ENCODE results near the gene GFOD1. TPM values are rescaled to one million over a fixed set of nuclear protein-coding genes. Genes with fewer than 3 reads are reported as not detected.

Gene GFOD1, protein sequence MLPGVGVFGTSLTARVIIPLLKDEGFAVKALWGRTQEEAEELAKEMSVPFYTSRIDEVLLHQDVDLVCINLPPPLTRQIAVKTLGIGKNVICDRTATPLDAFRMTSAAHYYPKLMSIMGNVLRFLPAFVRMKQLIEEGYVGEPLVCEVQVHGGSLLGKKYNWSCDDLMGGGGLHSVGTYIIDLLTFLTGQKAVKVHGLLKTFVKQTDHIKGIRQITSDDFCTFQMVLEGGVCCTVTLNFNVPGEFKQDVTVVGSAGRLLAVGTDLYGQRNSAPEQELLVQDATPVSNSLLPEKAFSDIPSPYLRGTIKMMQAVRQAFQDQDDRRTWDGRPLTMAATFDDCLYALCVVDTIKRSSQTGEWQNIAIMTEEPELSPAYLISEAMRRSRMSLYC
- total RNA-seq (2021): 0.68 and 1.2 TPM in 2 replicates
- Bru-seq, nascent RNA: percentile 35 among the genes with signal in this experiment
- BruChase-seq, experiment 1, labeled RNA remaining after a 2-hour chase: percentile 36 among the genes with signal in this experiment
- percentile 31 among the genes with signal in this experiment for BruChase-seq, experiment 2, labeled RNA remaining after a 6-hour chase
- long read RNA-seq: 0 reads

DNA sequence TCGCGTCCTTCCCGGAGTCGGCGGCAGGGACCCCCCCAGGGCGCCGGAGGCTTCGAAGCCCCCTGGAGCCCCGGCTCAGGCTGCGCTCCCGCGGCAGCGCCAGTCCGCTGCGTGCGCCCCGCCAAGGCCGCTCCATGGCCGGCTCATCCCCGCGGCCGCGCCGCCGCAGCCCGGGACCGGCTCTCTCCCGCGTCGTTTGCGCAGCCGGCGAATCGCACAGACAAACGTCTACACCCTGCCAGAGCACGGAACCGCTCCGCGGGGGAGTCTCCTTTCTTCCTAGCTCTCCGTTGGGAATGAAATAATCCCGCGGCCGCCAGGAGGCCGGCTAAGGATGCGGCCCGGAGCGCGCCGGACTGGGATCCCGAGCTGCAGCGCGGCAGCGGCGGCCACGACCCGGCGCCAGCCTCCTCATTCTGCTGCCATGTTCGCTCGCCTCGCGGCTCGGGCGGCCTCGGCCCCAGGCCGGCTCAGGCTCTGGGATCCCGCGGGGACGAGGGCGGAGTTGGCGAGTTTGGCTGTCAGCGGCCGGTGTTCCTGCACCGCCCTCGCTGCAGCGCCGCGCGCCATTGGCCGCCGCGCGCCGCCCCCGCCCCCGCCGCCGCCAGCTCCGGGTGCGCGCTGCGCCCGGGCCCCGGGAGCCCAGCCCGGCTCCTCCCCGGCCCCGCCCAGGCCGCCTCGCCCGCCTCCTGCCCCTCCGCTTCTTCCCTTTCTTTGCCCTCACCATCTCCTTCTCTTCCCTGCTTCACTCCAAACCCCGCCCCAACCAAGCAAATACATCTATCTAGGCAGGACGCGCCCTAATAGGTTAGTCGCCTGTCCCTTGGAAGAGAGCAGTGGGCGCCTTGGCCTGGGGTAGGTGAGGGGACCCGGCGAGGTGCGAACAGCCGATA lies at the start of gene GFOD1:
Gene GFOD1, minus strand, starts transcription at position 479 of the 893 bp plus-strand sequence. CDS start 710 bp downstream, outside the sequence.
- Histone ChIP-seq H3K79me2 (ENCODE audit: low read depth) (peaks cover 19% of the 10 kb centered on the region; the same call in 1 of the 2 replicates), H3K9me2 (ENCODE audit: insufficient read depth) (no peaks in the 10 kb centered on the region), H3K4me3 (peak within 1 kb of the TSS; percentile 68), H3F3A (ENCODE audit: insufficient read depth, low read depth) (no peaks in the 10 kb centered on the region), H4K20me1 (ENCODE audit: insufficient read depth) (no peaks in the 10 kb centered on the region), H3K36me3 (ENCODE audit: low read depth) (no peaks in the 10 kb centered on the region), H3K27ac (no peak within 1 kb of the TSS), H3K4me1 (replicated peaks; ENCODE audit: insufficient read depth) (0 out of 2 replicates have a peak, but pooled peaks cover 9% of the 10 kb centered on the region), H3K9me3 (ENCODE audit: insufficient read depth, low read depth) (no peaks in the 10 kb centered on the region), H3K4me2 (peak within 1 kb of the TSS; percentile 72), H3K27me3 (ENCODE audit: insufficient read depth, low read depth) (no peaks in the 10 kb centered on the region), H2AFZ (peak within 1 kb of the TSS; percentile 82)
- ChIA-PET CTCF (no interaction called here), POLR2A (ENCODE audit: unreplicated experiment) (interaction anchor here (0.6 kb wide), 1 partner anchor 132 kb away, joined by 7 read pairs; no protein-coding TSS in a partner anchor)
- DNase-seq: peak; percentile 46 to 84
- no TSS peak for BruUV-seq (replicated peaks)
- intact Hi-C loops (cut with micrococcal nuclease; ENCODE audit: unreplicated experiment): loop anchor here (5.0 kb wide), 1 partner anchor 85 kb away; the partner anchor contains the start of gene SIRT5
- TF ChIP-seq, protein P1, sequence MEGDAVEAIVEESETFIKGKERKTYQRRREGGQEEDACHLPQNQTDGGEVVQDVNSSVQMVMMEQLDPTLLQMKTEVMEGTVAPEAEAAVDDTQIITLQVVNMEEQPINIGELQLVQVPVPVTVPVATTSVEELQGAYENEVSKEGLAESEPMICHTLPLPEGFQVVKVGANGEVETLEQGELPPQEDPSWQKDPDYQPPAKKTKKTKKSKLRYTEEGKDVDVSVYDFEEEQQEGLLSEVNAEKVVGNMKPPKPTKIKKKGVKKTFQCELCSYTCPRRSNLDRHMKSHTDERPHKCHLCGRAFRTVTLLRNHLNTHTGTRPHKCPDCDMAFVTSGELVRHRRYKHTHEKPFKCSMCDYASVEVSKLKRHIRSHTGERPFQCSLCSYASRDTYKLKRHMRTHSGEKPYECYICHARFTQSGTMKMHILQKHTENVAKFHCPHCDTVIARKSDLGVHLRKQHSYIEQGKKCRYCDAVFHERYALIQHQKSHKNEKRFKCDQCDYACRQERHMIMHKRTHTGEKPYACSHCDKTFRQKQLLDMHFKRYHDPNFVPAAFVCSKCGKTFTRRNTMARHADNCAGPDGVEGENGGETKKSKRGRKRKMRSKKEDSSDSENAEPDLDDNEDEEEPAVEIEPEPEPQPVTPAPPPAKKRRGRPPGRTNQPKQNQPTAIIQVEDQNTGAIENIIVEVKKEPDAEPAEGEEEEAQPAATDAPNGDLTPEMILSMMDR (conservative IDR thresholded peaks at IDR 0.05): no peak
- no peak for TF ChIP-seq EZH2 (IDR thresholded peaks at IDR 0.05; ENCODE audit: low read depth)

DNA sequence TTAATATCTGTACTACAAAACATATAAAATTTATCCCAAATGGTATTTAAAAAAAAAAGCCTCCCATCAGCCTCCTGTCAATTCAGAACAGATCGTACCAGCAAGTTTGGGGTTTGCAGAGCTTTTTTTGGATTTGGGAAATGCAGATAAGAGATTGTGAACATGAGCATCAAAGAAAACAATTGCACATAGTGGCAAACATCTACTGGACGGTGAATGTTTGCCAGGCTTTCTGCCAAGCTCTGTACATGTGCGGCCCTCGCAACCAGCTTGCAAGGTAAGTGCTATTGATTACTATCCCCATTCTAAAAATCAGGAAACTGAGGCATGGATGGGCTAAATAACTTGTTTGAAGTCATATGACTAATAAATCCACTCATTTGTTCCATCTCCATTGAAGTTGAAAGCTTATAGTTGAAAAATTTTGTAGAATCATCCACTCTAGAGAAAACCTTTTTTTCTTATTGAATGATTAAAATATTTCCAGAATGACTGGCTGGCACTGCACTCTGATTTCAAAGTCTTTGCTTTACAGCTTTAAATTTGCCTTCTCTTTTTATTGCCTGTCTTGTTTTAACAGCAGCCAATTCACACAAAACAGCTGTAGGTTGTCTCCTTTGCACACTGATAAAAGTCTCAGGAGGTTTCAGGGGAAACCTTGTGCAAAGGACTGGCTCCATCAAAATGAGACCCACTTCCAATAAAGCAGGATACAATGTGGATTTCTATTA lies 49.6 kb upstream of the GFOD1 start:
- POLR2A ChIA-PET (ENCODE audit: unreplicated experiment): no interaction called here

More for the DNA sequence above, 49.6 kb upstream of the GFOD1 start:
- no peak for DNase-seq
- CTCF ChIA-PET: interaction anchor here (0.7 to 1.1 kb wide), 2 partner anchors 24 to 200 kb away, joined by 8 to 10 read pairs; no protein-coding TSS in a partner anchor
- H3K36me3 ChIP-seq (ENCODE audit: low read depth): no peaks in the 10 kb centered on the region
- no peaks in the 10 kb centered on the region for H3K79me2 ChIP-seq (ENCODE audit: low read depth)
- intact Hi-C loops (cut with micrococcal nuclease; ENCODE audit: unreplicated experiment): no loop called here
- H3K27ac ChIP-seq: no peak overlapping the region
- H3K4me2 ChIP-seq: no peak overlapping the region
- TF ChIP-seq, protein P1 (conservative IDR thresholded peaks at IDR 0.05): no peak
- no peak for TF ChIP-seq EZH2 (IDR thresholded peaks at IDR 0.05; ENCODE audit: low read depth)
- H3K4me1 ChIP-seq (replicated peaks; ENCODE audit: insufficient read depth): peaks cover 14% of the 10 kb centered on the region; the same call in 1 of the 2 replicates
- H4K20me1 ChIP-seq (ENCODE audit: insufficient read depth): no peaks in the 10 kb centered on the region
- peaks cover 3% of the 10 kb centered on the region; the same call in 1 of the 2 replicates for H3K9me2 ChIP-seq (ENCODE audit: insufficient read depth)
- no TSS peak for BruUV-seq (replicated peaks)
- H2AFZ ChIP-seq: no peak overlapping the region
- no peaks in the 10 kb centered on the region for H3F3A ChIP-seq (ENCODE audit: insufficient read depth, low read depth)
- H3K4me3 ChIP-seq: no peak overlapping the region
- H3K9me3 ChIP-seq (ENCODE audit: insufficient read depth, low read depth): no peaks in the 10 kb centered on the region; the same call in 1 of the 2 replicates
- H3K27me3 ChIP-seq (ENCODE audit: insufficient read depth, low read depth): no peaks in the 10 kb centered on the region
